ENCODE measurements around the gene GGN.
A peak's percentile ranks its signal among the peaks of the same experiment; 100 is the strongest.

Gene GGN

GRCh38 chr19:38378866-38379265 is 9.0 kb downstream of the GGN start:
- Histone ChIP-seq H3K4me1 (ENCODE audit: control insufficient read depth in 1 of 2, insufficient read depth in 2 of 2, low read length in 2 of 2) (peaks cover 9 to 19% of the 10 kb centered on the region in 2 donors), H3K9me3 (ENCODE audit: control insufficient read depth in 1 of 2, low read length in 2 of 2) (no peaks in the 10 kb centered on the region), H3K9ac (ENCODE audit: low read depth in 1 of 2, low read length in 2 of 2) (no peak overlapping the region), H3K4me3 (ENCODE audit: low read depth in 1 of 2, low read length in 2 of 2) (no peak overlapping the region), H3K27me3 (ENCODE audit: control insufficient read depth in 1 of 2, insufficient read depth in 2 of 2, low read length in 2 of 2) (no peaks in the 10 kb centered on the region), H3K27ac (ENCODE audit: low read depth, low read length) (no peak overlapping the region), H3K36me3 (ENCODE audit: control insufficient read depth in 1 of 2, insufficient read depth in 2 of 2, low read length in 2 of 2) (peaks cover 22 to 63% of the 10 kb centered on the region in 2 donors)

DNA sequence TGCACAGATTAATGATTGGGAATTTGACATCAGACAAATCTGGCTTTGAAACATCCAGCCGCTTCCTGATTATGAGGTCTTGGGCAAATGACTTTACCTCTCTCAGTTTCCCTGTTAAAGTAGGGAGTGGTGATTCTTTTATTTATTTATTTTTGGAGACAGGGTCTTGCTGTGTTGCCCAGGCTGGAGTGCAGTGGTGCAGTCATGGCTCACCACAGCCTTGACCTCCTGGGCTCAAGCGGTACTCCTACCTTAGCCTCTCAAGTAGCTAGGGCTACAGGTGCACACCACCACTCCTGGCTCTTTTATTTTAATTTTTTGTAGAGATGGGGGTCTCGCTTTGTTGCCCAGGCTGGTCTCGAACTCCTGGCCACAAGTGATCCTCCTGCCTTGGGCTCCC is 10.8 kb downstream of the GGN start:
- H3K4me1 ChIP-seq (ENCODE audit: control insufficient read depth in 1 of 2, insufficient read depth in 2 of 2, low read length in 2 of 2): peaks cover 9 to 20% of the 10 kb centered on the region in 2 donors
- peaks cover 18 to 47% of the 10 kb centered on the region in 2 donors for H3K36me3 ChIP-seq (ENCODE audit: control insufficient read depth in 1 of 2, insufficient read depth in 2 of 2, low read length in 2 of 2)
- H3K27me3 ChIP-seq (ENCODE audit: control insufficient read depth in 1 of 2, insufficient read depth in 2 of 2, low read length in 2 of 2): no peaks in the 10 kb centered on the region
- no peak overlapping the region for H3K9ac ChIP-seq (ENCODE audit: low read depth in 1 of 2, low read length in 2 of 2)
- no peak overlapping the region for H3K4me3 ChIP-seq (ENCODE audit: low read depth in 1 of 2, low read length in 2 of 2)
- H3K27ac ChIP-seq (ENCODE audit: low read depth, low read length): no peak overlapping the region
- H3K9me3 ChIP-seq (ENCODE audit: control insufficient read depth in 1 of 2, low read length in 2 of 2): no peaks in the 10 kb centered on the region

DNA sequence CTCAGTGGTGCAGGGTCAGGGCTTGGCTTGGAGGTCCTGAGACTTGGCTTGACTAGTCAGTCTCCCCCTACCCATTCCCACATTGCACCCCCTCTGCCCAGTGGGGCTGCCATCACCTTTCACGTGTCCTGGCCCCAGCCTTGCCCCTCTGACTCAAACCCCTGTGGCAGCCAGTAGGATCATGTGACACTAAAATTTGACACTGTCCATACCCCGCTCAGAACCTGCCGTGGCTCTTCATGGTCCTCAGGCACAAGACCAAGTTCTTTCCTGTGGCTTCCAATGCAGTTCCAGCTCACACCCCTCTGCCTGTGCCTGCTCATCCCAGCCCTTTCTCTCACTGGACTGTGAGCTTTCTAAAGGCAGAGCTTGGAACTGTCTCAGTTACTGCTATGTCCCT is 11.3 kb downstream of the GGN start:
- Histone ChIP-seq H3K9ac (ENCODE audit: low read depth in 1 of 2, low read length in 2 of 2) (no peak overlapping the region), H3K4me3 (ENCODE audit: low read depth in 1 of 2, low read length in 2 of 2) (peak overlapping the region in 1 of 2 donors; percentile 83), H3K27ac (ENCODE audit: low read depth, low read length) (no peak overlapping the region), H3K36me3 (ENCODE audit: control insufficient read depth in 1 of 2, insufficient read depth in 2 of 2, low read length in 2 of 2) (peaks cover 13 to 43% of the 10 kb centered on the region in 2 donors), H3K27me3 (ENCODE audit: control insufficient read depth in 1 of 2, insufficient read depth in 2 of 2, low read length in 2 of 2) (no peaks in the 10 kb centered on the region), H3K4me1 (ENCODE audit: control insufficient read depth in 1 of 2, insufficient read depth in 2 of 2, low read length in 2 of 2) (peaks cover 9 to 20% of the 10 kb centered on the region in 2 donors), H3K9me3 (ENCODE audit: control insufficient read depth in 1 of 2, low read length in 2 of 2) (no peaks in the 10 kb centered on the region)

- no peak overlapping the region for H3K27ac ChIP-seq (ENCODE audit: low read depth, low read length)
- peaks cover 9 to 20% of the 10 kb centered on the region in 2 donors for H3K4me1 ChIP-seq (ENCODE audit: control insufficient read depth in 1 of 2, insufficient read depth in 2 of 2, low read length in 2 of 2)
- no peaks in the 10 kb centered on the region for H3K27me3 ChIP-seq (ENCODE audit: control insufficient read depth in 1 of 2, insufficient read depth in 2 of 2, low read length in 2 of 2)
- H3K9ac ChIP-seq (ENCODE audit: low read depth in 1 of 2, low read length in 2 of 2): peak overlapping the region; percentile 67 to 97
- peak overlapping the region; percentile 83 to 88 for H3K4me3 ChIP-seq (ENCODE audit: low read depth in 1 of 2, low read length in 2 of 2)
- H3K36me3 ChIP-seq (ENCODE audit: control insufficient read depth in 1 of 2, insufficient read depth in 2 of 2, low read length in 2 of 2): peaks cover 5 to 34% of the 10 kb centered on the region in 2 donors
- H3K9me3 ChIP-seq (ENCODE audit: control insufficient read depth in 1 of 2, low read length in 2 of 2): no peaks in the 10 kb centered on the region
These were observed 12.1 kb downstream of the GGN start for GRCh38 chr19:38375748-38376147.

GRCh38 chr19:38375098-38375493 is 12.7 kb downstream of the GGN start:
- Histone ChIP-seq H3K36me3 (ENCODE audit: control insufficient read depth in 1 of 2, insufficient read depth in 2 of 2, low read length in 2 of 2) (peaks cover 4 to 29% of the 10 kb centered on the region in 2 donors), H3K27me3 (ENCODE audit: control insufficient read depth in 1 of 2, insufficient read depth in 2 of 2, low read length in 2 of 2) (no peaks in the 10 kb centered on the region), H3K9ac (ENCODE audit: low read depth in 1 of 2, low read length in 2 of 2) (peak overlapping the region; percentile 67 to 97), H3K27ac (ENCODE audit: low read depth, low read length) (peak overlapping the region; percentile 79), H3K4me1 (ENCODE audit: control insufficient read depth in 1 of 2, insufficient read depth in 2 of 2, low read length in 2 of 2) (peaks cover 13 to 24% of the 10 kb centered on the region in 2 donors), H3K4me3 (ENCODE audit: low read depth in 1 of 2, low read length in 2 of 2) (peak overlapping the region; percentile 83 to 88), H3K9me3 (ENCODE audit: control insufficient read depth in 1 of 2, low read length in 2 of 2) (no peaks in the 10 kb centered on the region)

DNA sequence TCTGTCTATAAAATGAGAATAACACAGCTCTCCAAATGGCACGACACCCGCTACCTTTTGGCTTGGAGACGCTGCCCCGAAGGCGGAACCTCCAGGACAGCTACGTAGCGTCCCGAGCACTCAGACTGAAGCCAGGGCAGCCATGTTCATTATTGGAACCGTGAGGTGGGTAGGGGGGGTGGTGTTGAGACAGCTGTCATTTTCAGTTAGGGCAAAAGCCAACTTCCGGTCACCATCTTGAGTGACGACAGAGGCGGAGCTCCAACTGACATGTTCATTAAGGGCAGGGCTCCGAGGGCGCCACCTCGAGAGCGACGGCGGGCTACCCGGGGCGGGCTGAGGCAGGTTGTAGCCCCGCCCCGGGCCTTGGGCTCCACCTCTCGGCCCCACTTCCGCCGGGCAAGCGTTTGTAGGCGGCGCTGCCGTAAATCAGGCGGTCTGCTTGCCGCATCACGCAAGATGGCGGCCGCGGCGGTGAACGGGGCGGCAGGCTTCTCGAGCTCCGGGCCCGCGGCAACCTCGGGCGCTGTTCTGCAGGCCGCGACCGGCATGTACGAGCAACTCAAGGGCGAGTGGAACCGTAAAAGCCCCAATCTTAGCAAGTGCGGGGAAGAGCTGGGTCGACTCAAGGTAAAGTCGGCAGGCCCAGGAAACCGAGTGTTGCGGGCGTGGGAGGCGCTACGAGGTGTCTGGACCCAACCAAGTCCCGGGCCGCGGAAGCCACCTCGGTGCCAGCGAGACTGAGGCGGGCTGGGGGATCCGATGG is 13.3 kb downstream of the GGN start, which contains the start of gene PSMD8:
PSMD8 (plus strand) TSS at position 240 of the 766 bp plus-strand sequence; CDS start at position 271, 31 bp downstream.
- Histone ChIP-seq H3K4me3 (ENCODE audit: low read depth in 1 of 2, low read length in 2 of 2) (peak within 1 kb of the TSS; percentile 83 to 88), H3K27ac (ENCODE audit: low read depth, low read length) (peak within 1 kb of the TSS; percentile 79), H3K36me3 (ENCODE audit: control insufficient read depth in 1 of 2, insufficient read depth in 2 of 2, low read length in 2 of 2) (peaks cover 4 to 23% of the 10 kb centered on the region in 2 donors), H3K4me1 (ENCODE audit: control insufficient read depth in 1 of 2, insufficient read depth in 2 of 2, low read length in 2 of 2) (peaks cover 13 to 25% of the 10 kb centered on the region in 2 donors), H3K27me3 (ENCODE audit: control insufficient read depth in 1 of 2, insufficient read depth in 2 of 2, low read length in 2 of 2) (no peaks in the 10 kb centered on the region), H3K9ac (ENCODE audit: low read depth in 1 of 2, low read length in 2 of 2) (peak within 1 kb of the TSS; percentile 73 to 97), H3K9me3 (ENCODE audit: control insufficient read depth in 1 of 2, low read length in 2 of 2) (no peaks in the 10 kb centered on the region)

GRCh38 chr19:38373907-38374331 is 13.9 kb downstream of the GGN start:
- no peaks in the 10 kb centered on the region for H3K27me3 ChIP-seq (ENCODE audit: control insufficient read depth in 1 of 2, insufficient read depth in 2 of 2, low read length in 2 of 2)
- H3K4me1 ChIP-seq (ENCODE audit: control insufficient read depth in 1 of 2, insufficient read depth in 2 of 2, low read length in 2 of 2): peaks cover 13 to 25% of the 10 kb centered on the region in 2 donors
- H3K27ac ChIP-seq (ENCODE audit: low read depth, low read length): peak overlapping the region; percentile 70
- H3K9ac ChIP-seq (ENCODE audit: low read depth in 1 of 2, low read length in 2 of 2): peak overlapping the region; percentile 56 to 73
- H3K4me3 ChIP-seq (ENCODE audit: low read depth in 1 of 2, low read length in 2 of 2): peak overlapping the region; percentile 73 to 75
- no peaks in the 10 kb centered on the region for H3K9me3 ChIP-seq (ENCODE audit: control insufficient read depth in 1 of 2, low read length in 2 of 2)
- H3K36me3 ChIP-seq (ENCODE audit: control insufficient read depth in 1 of 2, insufficient read depth in 2 of 2, low read length in 2 of 2): peaks cover under 1 to 17% of the 10 kb centered on the region in 2 donors

- H3K9ac ChIP-seq (ENCODE audit: low read depth in 1 of 2, low read length in 2 of 2): no peak overlapping the region
- no peaks in the 10 kb centered on the region for H3K9me3 ChIP-seq (ENCODE audit: control insufficient read depth in 1 of 2, low read length in 2 of 2)
- H3K4me1 ChIP-seq (ENCODE audit: control insufficient read depth in 1 of 2, insufficient read depth in 2 of 2, low read length in 2 of 2): peaks cover 12 to 16% of the 10 kb centered on the region in 2 donors
- H3K27ac ChIP-seq (ENCODE audit: low read depth, low read length): no peak overlapping the region
- peaks cover 0 to 3% of the 10 kb centered on the region in 2 donors for H3K36me3 ChIP-seq (ENCODE audit: control insufficient read depth in 1 of 2, insufficient read depth in 2 of 2, low read length in 2 of 2)
- H3K4me3 ChIP-seq (ENCODE audit: low read depth in 1 of 2, low read length in 2 of 2): no peak overlapping the region
- peaks cover 0 to 10% of the 10 kb centered on the region in 2 donors for H3K27me3 ChIP-seq (ENCODE audit: control insufficient read depth in 1 of 2, insufficient read depth in 2 of 2, low read length in 2 of 2)
These were observed 16.8 kb downstream of the GGN start for GRCh38 chr19:38371081-38371480.

DNA sequence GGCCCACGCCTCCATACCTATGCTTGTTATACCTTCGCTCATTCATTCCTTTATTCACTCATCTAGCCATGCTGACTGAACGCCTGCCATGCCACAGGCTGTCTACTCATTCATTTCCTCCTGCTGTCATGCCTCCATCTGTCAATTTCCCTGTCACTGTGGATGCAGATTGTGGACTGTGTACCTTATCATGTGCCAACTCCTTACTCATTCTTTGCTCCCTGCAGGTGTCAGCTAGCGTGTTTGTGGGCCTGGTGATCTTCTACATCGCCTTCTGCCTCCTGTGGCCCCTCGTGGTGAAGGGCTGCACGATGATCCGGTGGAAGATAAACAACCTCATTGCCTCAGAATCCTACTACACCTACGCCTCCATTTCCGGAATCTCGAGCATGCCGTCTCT is 17.5 kb downstream of the GGN start:
- Histone ChIP-seq H3K9me3 (ENCODE audit: control insufficient read depth in 1 of 2, low read length in 2 of 2) (no peaks in the 10 kb centered on the region), H3K27ac (ENCODE audit: low read depth, low read length) (no peak overlapping the region), H3K4me1 (ENCODE audit: control insufficient read depth in 1 of 2, insufficient read depth in 2 of 2, low read length in 2 of 2) (peaks cover 4 to 9% of the 10 kb centered on the region in 2 donors), H3K4me3 (ENCODE audit: low read depth in 1 of 2, low read length in 2 of 2) (no peak overlapping the region), H3K27me3 (ENCODE audit: control insufficient read depth in 1 of 2, insufficient read depth in 2 of 2, low read length in 2 of 2) (peaks cover 0 to 10% of the 10 kb centered on the region in 2 donors), H3K9ac (ENCODE audit: low read depth in 1 of 2, low read length in 2 of 2) (no peak overlapping the region), H3K36me3 (ENCODE audit: control insufficient read depth in 1 of 2, insufficient read depth in 2 of 2, low read length in 2 of 2) (no peaks in the 10 kb centered on the region)

DNA sequence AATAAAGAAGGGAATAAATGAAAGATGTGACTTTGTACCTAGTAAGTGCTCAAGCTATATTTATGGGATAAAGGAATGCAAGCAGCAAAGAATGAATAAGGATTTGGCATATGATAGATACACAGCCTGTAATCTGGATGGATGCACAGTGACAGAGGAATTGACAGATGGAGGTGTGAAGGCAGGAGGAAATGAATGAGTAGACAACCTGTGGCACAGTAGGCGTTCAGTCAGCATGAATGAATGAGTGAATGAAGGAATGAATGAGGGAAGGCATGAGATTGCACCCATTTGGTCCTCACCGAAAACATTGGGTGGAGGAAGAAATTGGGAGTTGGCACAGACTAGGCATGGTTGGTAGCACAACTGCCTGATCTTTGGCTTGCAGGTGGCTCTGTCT is 18.2 kb downstream of the GGN start:
- no peaks in the 10 kb centered on the region for H3K36me3 ChIP-seq (ENCODE audit: control insufficient read depth in 1 of 2, insufficient read depth in 2 of 2, low read length in 2 of 2)
- no peak overlapping the region for H3K4me3 ChIP-seq (ENCODE audit: low read depth in 1 of 2, low read length in 2 of 2)
- peaks cover 0 to 10% of the 10 kb centered on the region in 2 donors for H3K27me3 ChIP-seq (ENCODE audit: control insufficient read depth in 1 of 2, insufficient read depth in 2 of 2, low read length in 2 of 2)
- H3K4me1 ChIP-seq (ENCODE audit: control insufficient read depth in 1 of 2, insufficient read depth in 2 of 2, low read length in 2 of 2): peaks cover 4 to 9% of the 10 kb centered on the region in 2 donors
- H3K9ac ChIP-seq (ENCODE audit: low read depth in 1 of 2, low read length in 2 of 2): no peak overlapping the region
- no peak overlapping the region for H3K27ac ChIP-seq (ENCODE audit: low read depth, low read length)
- H3K9me3 ChIP-seq (ENCODE audit: control insufficient read depth in 1 of 2, low read length in 2 of 2): no peaks in the 10 kb centered on the region
